ENCODE measurements around the gene PSD2.

Gene PSD2

GRCh38 chr5:139758510-139759075, 37.0 kb upstream of the PSD2 start:
- TF ChIP-seq REST (IDR thresholded peaks at IDR 0.05; ENCODE audit: insufficient read depth in 1 of 2, low read depth in 2 of 2, low read length in 2 of 2) (no peak), POLR2AphosphoS5 (IDR thresholded peaks at IDR 0.05; ENCODE audit: low read depth, low read length) (no peak), TAF1 (IDR thresholded peaks at IDR 0.05; ENCODE audit: borderline replicate concordance, insufficient read depth, low read length) (no peak), FOXP2 (optimal IDR thresholded peaks at IDR 0.05; ENCODE audit: borderline replicate concordance, extremely low read depth, extremely low read length, insufficient read depth) (no peak), SIN3A (IDR thresholded peaks at IDR 0.05; ENCODE audit: borderline replicate concordance, insufficient read depth, low read length) (no peak)

DNA sequence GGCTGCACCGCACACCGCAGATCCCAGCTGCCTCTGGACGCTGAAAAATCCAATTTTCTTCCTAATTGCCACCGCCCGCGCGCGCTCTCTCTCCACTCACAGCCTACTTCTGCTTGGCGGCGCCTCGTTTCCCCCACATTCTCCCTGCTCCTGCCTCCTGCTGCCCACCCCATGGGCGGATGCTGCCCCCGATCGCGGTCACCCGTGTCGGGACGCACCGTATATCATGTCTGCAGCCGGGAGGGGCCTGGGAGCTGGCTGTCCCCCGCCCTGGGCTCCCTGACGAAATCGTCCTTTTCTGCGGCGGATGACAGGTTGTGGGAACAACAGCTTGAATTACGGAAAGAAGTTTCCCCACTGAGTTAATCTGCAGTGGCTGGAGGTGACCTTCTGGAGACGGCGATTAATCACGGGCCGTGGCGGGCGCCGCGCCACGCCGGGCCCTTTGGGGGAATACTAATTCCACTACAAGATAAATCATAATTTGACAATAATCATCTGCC, 36.3 kb upstream of the PSD2 start:
- TF ChIP-seq FOXP2 (optimal IDR thresholded peaks at IDR 0.05; ENCODE audit: borderline replicate concordance, extremely low read depth, extremely low read length, insufficient read depth) (no peak), POLR2AphosphoS5 (IDR thresholded peaks at IDR 0.05; ENCODE audit: low read depth, low read length) (no peak), REST (IDR thresholded peaks at IDR 0.05; ENCODE audit: insufficient read depth in 1 of 2, low read depth in 2 of 2, low read length in 2 of 2) (no peak), TAF1 (IDR thresholded peaks at IDR 0.05; ENCODE audit: borderline replicate concordance, insufficient read depth, low read length) (no peak), SIN3A (IDR thresholded peaks at IDR 0.05; ENCODE audit: borderline replicate concordance, insufficient read depth, low read length) (no peak)

DNA sequence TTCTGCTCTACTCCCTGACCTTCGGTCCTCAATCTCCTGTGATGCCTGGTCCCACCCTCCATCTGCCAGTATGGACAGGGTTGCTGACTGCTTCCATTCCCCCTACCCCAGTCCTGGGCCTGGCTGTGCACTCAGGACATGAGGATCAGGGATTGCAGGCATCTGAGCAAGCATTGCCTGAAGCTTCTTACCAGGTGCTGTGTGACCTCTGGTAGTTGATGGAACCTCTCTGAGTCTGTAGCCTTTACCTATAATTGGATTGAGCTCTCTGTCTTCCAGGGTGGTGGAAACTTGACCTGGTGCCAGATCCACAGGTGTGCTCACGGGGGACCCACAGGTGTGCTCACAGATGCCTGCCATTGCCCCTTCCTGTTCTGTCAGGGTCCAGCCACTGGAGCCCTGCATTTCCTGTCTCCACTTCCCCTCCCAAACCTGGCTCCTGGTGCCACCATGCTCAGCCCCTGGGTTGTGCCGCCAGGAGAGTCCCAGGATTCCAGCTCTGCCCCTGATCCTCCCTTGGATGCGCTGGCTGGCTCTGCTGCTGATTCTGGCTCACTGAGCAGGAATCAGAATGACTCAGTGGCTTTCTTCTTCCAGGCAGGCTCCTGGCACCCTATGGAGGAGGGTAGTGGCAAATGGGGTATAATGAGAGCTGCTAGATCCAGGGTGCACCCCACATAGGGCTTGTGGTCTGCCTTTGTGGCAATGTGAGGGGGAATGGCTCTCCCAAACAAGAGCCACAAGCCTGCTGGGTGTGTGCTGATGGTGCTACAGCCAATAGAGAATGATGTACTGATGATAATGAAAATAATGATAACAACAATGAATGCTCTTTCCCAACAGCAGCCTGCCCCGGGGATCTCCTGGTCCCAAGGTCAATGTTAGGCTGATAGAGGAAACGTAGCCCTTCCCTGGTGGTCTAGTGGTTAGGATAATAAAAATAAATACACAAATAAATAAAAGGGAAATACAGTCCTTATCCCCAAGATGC, 35.2 kb upstream of the PSD2 start:
- TF ChIP-seq POLR2AphosphoS5 (IDR thresholded peaks at IDR 0.05; ENCODE audit: low read depth, low read length) (no peak), TAF1 (IDR thresholded peaks at IDR 0.05; ENCODE audit: borderline replicate concordance, insufficient read depth, low read length) (no peak), FOXP2 (optimal IDR thresholded peaks at IDR 0.05; ENCODE audit: borderline replicate concordance, extremely low read depth, extremely low read length, insufficient read depth) (no peak), SIN3A (IDR thresholded peaks at IDR 0.05; ENCODE audit: borderline replicate concordance, insufficient read depth, low read length) (no peak), REST (IDR thresholded peaks at IDR 0.05; ENCODE audit: insufficient read depth in 1 of 2, low read depth in 2 of 2, low read length in 2 of 2) (no peak)

DNA sequence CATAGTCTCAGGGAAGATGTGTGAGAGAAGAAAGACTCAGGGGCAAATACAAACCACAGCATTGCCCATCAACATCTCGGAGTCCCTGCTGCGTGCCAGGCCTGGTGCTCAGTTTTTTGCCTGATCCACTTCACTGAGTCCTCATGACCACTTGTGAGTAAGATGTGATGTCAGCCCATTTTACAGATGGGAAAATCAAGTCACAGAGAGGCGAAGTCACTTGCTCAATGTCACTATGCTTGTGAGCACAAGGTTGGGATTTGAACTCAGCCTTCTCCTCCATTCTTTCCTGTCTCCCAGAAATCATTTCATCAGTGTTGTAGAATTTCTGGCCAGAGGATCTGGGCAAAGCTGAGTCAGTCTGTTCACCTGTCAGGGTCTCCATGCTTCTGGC, 34.6 kb upstream of the PSD2 start:
- TF ChIP-seq POLR2AphosphoS5 (IDR thresholded peaks at IDR 0.05; ENCODE audit: low read depth, low read length) (no peak), SIN3A (IDR thresholded peaks at IDR 0.05; ENCODE audit: borderline replicate concordance, insufficient read depth, low read length) (no peak), FOXP2 (optimal IDR thresholded peaks at IDR 0.05; ENCODE audit: borderline replicate concordance, extremely low read depth, extremely low read length, insufficient read depth) (no peak), REST (IDR thresholded peaks at IDR 0.05; ENCODE audit: insufficient read depth in 1 of 2, low read depth in 2 of 2, low read length in 2 of 2) (no peak), TAF1 (IDR thresholded peaks at IDR 0.05; ENCODE audit: borderline replicate concordance, insufficient read depth, low read length) (no peak)
